HG03196 (cell line): ENCODE data around the gene TTYH1.

Experiments used
- ATAC-seq: cut with Tn5 transposase; IDR thresholded peaks from one replicate; pipeline ENCODE4 v1.9.1; 2021; ENCODE audit not compliant: unreplicated experiment

TTYH1 gene

GRCh38 chr19:54391589-54392061 is 23.6 kb upstream of the TTYH1 start:
- no peak for ATAC-seq

GRCh38 chr19:54392105-54392504 is 23.2 kb upstream of the TTYH1 start:
- ATAC-seq = no peak

- no peak for ATAC-seq
These were observed 21.9 kb upstream of the TTYH1 start for GRCh38 chr19:54393381-54393780.

- no peak for ATAC-seq
These were observed 19.6 kb upstream of the TTYH1 start for GRCh38 chr19:54395685-54396084.

- ATAC-seq = no peak
These were observed 16.1 kb upstream of the TTYH1 start for GRCh38 chr19:54399189-54399588.

GRCh38 chr19:54400913-54401312 is 14.4 kb upstream of the TTYH1 start:
- ATAC-seq = no peak

- no peak for ATAC-seq
These were observed 12.2 kb upstream of the TTYH1 start for GRCh38 chr19:54403054-54403453.

- ATAC-seq = no peak
These were observed 9.6 kb upstream of the TTYH1 start for GRCh38 chr19:54405628-54406027.

GRCh38 chr19:54407780-54408179 is 7.5 kb upstream of the TTYH1 start:
- no peak for ATAC-seq

- no peak for ATAC-seq
These were observed 6.7 kb upstream of the TTYH1 start for GRCh38 chr19:54408456-54409026.

- no peak for ATAC-seq
These were observed 4.2 kb upstream of the TTYH1 start for GRCh38 chr19:54411033-54411432.

GRCh38 chr19:54412877-54413276 is 2.4 kb upstream of the TTYH1 start:
- no peak for ATAC-seq

GRCh38 chr19:54414156-54414555 is 1.1 kb upstream of the TTYH1 start:
- ATAC-seq = no peak

GRCh38 chr19:54415901-54416673 is 823 bp downstream of the TTYH1 start:
- no peak for ATAC-seq

- ATAC-seq = no peak
These were observed 1.6 kb downstream of the TTYH1 start for GRCh38 chr19:54416695-54417491.

- ATAC-seq = no peak
These were observed 3.0 kb downstream of the TTYH1 start for GRCh38 chr19:54418030-54418929.

- no peak for ATAC-seq
These were observed 3.9 kb downstream of the TTYH1 start for GRCh38 chr19:54418930-54419800.

- ATAC-seq = no peak
These were observed 4.8 kb downstream of the TTYH1 start for GRCh38 chr19:54420068-54420382.

- ATAC-seq = no peak
These were observed 5.3 kb downstream of the TTYH1 start for GRCh38 chr19:54420383-54421168.
